Activated CD4-positive, alpha-beta T cell treated with anti-CD3 and anti-CD28 coated beads, Interleukin-10, Interleukin-2, amounts not matched to agents 100 ng/mL and 50 ng/mL, durations not matched to agents 16 hours and 8 hours (primary cell): ENCODE results near the gene COL13A1.
A peak's percentile ranks its signal among the peaks of the same experiment; 100 is the strongest.

Experiments
- DNase-seq: peaks from one replicate; pipeline ENCODE4 v3.0.0-alpha.2; 2020

The COL13A1 gene

GRCh38 chr10:69955211-69955805 is 153.6 kb downstream of the COL13A1 start:
- no peak for DNase-seq

- DNase-seq: no peak
These were observed 154.4 kb downstream of the COL13A1 start for GRCh38 chr10:69955897-69956740.

GRCh38 chr10:69956741-69957230 is 155.1 kb downstream of the COL13A1 start:
- DNase-seq: no peak

- DNase-seq: no peak
These were observed 155.7 kb downstream of the COL13A1 start for GRCh38 chr10:69957241-69957885.

- DNase-seq: peak; percentile 53
These were observed 156.3 kb downstream of the COL13A1 start for GRCh38 chr10:69957886-69958555.

GRCh38 chr10:69958556-69958902 is 156.8 kb downstream of the COL13A1 start:
- DNase-seq: no peak

GRCh38 chr10:69959911-69960310 is 158.2 kb downstream of the COL13A1 start:
- no peak for DNase-seq

GRCh38 chr10:69960606-69960987 is 158.9 kb downstream of the COL13A1 start:
- no peak for DNase-seq

GRCh38 chr10:69960988-69961880 is 159.5 kb downstream of the COL13A1 start:
- no peak for DNase-seq

GRCh38 chr10:69961881-69962745 is 160.4 kb downstream of the COL13A1 start:
- no peak for DNase-seq

GRCh38 chr10:69962746-69963135 is 161.0 kb downstream of the COL13A1 start:
- no peak for DNase-seq

- DNase-seq: no peak
These were observed 161.6 kb downstream of the COL13A1 start for GRCh38 chr10:69963178-69963834.

GRCh38 chr10:69963835-69964710 is 162.4 kb downstream of the COL13A1 start:
- no peak for DNase-seq

- no peak for DNase-seq
These were observed 163.4 kb downstream of the COL13A1 start for GRCh38 chr10:69965086-69965485.

- DNase-seq: no peak
These were observed 164.4 kb downstream of the COL13A1 start for GRCh38 chr10:69965919-69966662.

- DNase-seq: no peak
These were observed 167.1 kb downstream of the COL13A1 start for GRCh38 chr10:69968830-69969229.

GRCh38 chr10:69969977-69970376 is 168.3 kb downstream of the COL13A1 start:
- no peak for DNase-seq

GRCh38 chr10:69972981-69973397 is 171.3 kb downstream of the COL13A1 start:
- DNase-seq: no peak

GRCh38 chr10:69973678-69974077 is 172.0 kb downstream of the COL13A1 start:
- DNase-seq: no peak
